Activated naive CD8-positive, alpha-beta T cell (primary cell): Measurements from ENCODE around the gene GATB.

Experiments
- H3K27ac Mint-ChIP-seq: one replicate; pipeline ENCODE4 v1.8.0; 2021; ENCODE audit warnings: mixed read lengths
- H3K27me3 Mint-ChIP-seq: one replicate; pipeline ENCODE4 v1.8.0; 2021; ENCODE audit warnings: mixed read lengths
- H3K36me3 Mint-ChIP-seq: one replicate; pipeline ENCODE4 v1.8.0; 2021; ENCODE audit warnings: mixed read lengths
- H3K4me1 Mint-ChIP-seq: one replicate; pipeline ENCODE4 v1.8.0; 2021; ENCODE audit warnings: low read depth, mixed read lengths
- H3K4me3 Mint-ChIP-seq: one replicate; pipeline ENCODE4 v1.8.0; 2021; ENCODE audit warnings: mild to moderate bottlenecking, mixed read lengths
- H3K9me3 Mint-ChIP-seq: one replicate; pipeline ENCODE4 v1.8.0; 2021; ENCODE audit warnings: low read depth, mixed read lengths

GATB gene

DNA sequence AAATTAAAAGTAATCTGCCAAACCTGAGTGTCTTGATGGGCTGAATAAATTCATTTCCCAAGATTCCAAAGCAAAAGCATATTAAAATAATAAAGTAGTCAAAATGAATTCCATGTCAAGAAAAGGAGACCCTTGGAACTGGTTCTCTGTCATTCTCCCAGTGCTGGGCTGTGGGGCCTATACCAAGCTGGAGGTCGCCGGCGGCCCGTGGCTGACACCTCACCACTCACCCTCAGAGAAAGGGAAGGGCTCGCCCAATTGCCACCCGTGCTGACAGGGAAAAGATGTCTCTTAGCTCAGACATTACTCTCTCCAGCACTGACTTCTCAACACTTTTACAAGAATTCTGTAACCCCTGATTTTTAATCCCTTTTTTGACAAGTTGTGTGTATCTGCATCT is 51.7 kb downstream of the GATB start:
- H3K9me3 Mint-ChIP-seq: no peaks in the 10 kb centered on the region
- H3K36me3 Mint-ChIP-seq: peaks cover 11% of the 10 kb centered on the region
- no peaks in the 10 kb centered on the region for H3K4me1 Mint-ChIP-seq
- no peak overlapping the region for H3K27ac Mint-ChIP-seq
- no peak overlapping the region for H3K4me3 Mint-ChIP-seq
- H3K27me3 Mint-ChIP-seq: no peaks in the 10 kb centered on the region

GRCh38 chr4:151708100-151708499 is 52.7 kb downstream of the GATB start:
- peaks cover 18% of the 10 kb centered on the region for H3K36me3 Mint-ChIP-seq
- no peaks in the 10 kb centered on the region for H3K9me3 Mint-ChIP-seq
- H3K4me1 Mint-ChIP-seq: no peaks in the 10 kb centered on the region
- no peak overlapping the region for H3K4me3 Mint-ChIP-seq
- H3K27me3 Mint-ChIP-seq: no peaks in the 10 kb centered on the region
- H3K27ac Mint-ChIP-seq: no peak overlapping the region

DNA sequence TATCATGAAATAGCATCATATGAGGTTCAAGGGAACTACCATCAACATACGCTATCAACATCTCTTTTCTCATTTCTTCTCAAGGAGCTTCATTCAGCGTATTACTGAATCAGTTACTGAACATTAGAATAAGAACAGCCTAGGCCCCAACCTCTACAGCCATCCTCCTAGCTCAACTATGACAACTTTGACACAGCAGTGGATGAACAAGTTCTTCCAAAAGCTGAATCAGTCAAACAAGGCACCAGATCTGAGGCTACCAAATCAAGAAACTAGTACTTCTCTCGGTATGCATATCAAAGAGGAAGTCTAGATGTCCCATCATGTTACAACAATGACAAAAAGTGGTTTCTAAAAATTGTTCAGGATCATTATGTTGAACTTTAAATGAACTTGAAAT is 57.4 kb downstream of the GATB start:
- no peaks in the 10 kb centered on the region for H3K27me3 Mint-ChIP-seq
- H3K9me3 Mint-ChIP-seq: no peaks in the 10 kb centered on the region
- no peak overlapping the region for H3K27ac Mint-ChIP-seq
- peaks cover 36% of the 10 kb centered on the region for H3K36me3 Mint-ChIP-seq
- H3K4me3 Mint-ChIP-seq: no peak overlapping the region
- H3K4me1 Mint-ChIP-seq: no peaks in the 10 kb centered on the region

GRCh38 chr4:151702256-151702655 is 58.6 kb downstream of the GATB start:
- H3K4me3 Mint-ChIP-seq: no peak overlapping the region
- no peaks in the 10 kb centered on the region for H3K4me1 Mint-ChIP-seq
- H3K9me3 Mint-ChIP-seq: no peaks in the 10 kb centered on the region
- H3K27ac Mint-ChIP-seq: no peak overlapping the region
- H3K36me3 Mint-ChIP-seq: peaks cover 36% of the 10 kb centered on the region
- H3K27me3 Mint-ChIP-seq: no peaks in the 10 kb centered on the region

DNA sequence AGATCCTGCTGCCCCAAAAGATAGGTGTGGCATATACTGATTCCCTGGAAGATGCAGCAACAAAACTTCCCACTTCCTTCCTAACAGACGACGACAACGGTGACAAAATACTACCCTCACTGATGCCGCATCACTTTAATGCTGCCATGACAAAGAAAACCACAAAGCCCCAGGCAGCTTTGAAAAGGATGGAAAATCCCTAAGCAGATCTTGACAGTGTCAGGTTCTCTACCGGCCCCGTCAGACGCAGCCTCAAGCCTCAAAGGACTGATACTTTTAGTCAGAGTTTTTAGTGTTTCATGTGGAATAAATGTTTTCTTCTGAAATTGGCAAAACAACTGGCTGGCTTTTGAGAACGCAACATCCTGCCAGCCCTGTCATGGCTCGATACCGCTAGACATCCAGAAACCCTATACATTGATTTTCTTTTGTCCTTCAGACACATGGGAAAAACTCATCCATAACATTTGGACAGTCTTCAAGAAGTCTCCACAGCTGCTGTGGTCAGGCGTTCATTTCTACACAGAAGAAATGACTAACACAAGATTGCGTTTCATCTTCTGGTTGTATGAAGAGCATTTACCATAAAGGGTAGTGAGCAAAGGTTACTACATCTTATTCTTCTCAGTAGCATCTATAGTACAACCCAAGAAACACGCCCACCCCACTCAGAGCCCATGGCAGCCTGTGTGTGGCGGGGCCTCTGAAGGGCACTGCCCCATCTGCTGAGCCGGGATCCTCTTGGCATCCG is 60.1 kb downstream of the GATB start:
- no peaks in the 10 kb centered on the region for H3K27me3 Mint-ChIP-seq
- no peaks in the 10 kb centered on the region for H3K4me1 Mint-ChIP-seq
- H3K27ac Mint-ChIP-seq: no peak overlapping the region
- H3K4me3 Mint-ChIP-seq: no peak overlapping the region
- peaks cover 40% of the 10 kb centered on the region for H3K36me3 Mint-ChIP-seq
- H3K9me3 Mint-ChIP-seq: no peaks in the 10 kb centered on the region

- Mint-ChIP-seq H3K36me3 (peaks cover 32% of the 10 kb centered on the region), H3K4me1 (no peaks in the 10 kb centered on the region), H3K27me3 (no peaks in the 10 kb centered on the region), H3K4me3 (no peak overlapping the region), H3K9me3 (no peaks in the 10 kb centered on the region), H3K27ac (no peak overlapping the region)
Observed at GRCh38 chr4:151698213-151698612, 62.6 kb downstream of the GATB start.

- H3K36me3 Mint-ChIP-seq: peaks cover 13% of the 10 kb centered on the region
- H3K27me3 Mint-ChIP-seq: no peaks in the 10 kb centered on the region
- no peak overlapping the region for H3K27ac Mint-ChIP-seq
- H3K4me1 Mint-ChIP-seq: no peaks in the 10 kb centered on the region
- H3K9me3 Mint-ChIP-seq: no peaks in the 10 kb centered on the region
- H3K4me3 Mint-ChIP-seq: no peak overlapping the region
Observed at GRCh38 chr4:151694961-151695720, 65.7 kb downstream of the GATB start.

DNA sequence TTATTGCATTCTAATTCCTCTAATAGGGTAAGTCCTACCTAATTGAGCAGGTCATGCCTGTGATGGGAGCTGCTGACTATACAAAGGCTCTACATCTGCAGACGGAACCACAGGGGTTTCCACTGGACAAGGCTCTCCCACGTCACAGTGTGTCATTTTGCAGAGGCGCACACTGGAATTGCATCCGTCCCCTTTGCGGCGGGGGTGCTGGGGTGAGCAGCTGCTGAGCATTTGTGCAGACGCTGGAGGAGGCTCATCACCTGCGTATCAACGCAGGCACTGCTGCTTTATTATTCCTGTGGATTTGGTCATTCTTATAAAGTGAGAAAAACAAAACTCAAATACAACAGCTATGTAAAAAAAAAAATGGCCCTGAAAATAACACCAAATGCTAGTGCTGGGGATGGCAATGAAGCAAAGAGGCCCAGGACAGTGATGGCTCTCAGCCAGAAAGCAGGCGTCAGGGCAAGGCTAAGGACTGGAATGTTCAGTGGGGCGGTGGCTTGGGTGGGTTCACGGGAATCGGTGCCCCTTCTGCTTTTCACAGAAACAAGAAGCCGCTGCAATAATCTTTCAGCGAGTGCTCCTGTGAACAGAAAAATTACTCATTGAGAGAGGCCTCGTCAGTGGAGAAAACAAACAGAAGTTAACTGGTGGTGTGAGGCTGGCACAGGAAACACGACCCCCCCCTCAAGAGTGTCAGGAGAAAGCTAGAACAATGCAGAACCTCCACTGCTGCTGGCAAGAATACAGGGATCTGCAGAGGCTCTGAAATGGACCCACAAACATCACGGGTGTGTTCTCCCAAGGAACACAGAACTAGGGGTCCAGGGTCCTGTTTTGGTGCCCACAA is 67.8 kb downstream of the GATB start:
- no peak overlapping the region for H3K27ac Mint-ChIP-seq
- H3K4me1 Mint-ChIP-seq: no peaks in the 10 kb centered on the region

DNA sequence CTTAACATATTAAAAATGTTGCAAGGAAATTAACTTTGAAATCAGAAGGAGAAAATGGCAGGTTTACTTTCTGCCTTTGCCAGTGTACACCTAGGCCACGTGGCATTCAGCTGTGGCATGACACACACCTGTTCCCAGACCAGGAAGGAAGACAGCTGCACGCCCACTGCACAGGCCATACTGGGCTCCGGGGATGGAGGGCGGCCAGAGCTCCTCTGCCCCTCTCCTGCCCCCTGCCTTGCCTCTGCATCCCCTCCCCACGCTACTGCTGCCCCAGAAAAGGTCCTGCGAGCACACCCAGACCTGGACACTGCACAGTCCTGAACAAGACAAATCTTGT is 68.4 kb downstream of the GATB start:
- Mint-ChIP-seq H3K27ac (no peak overlapping the region), H3K4me3 (no peak overlapping the region), H3K36me3 (peaks cover 13% of the 10 kb centered on the region), H3K9me3 (no peaks in the 10 kb centered on the region), H3K4me1 (no peaks in the 10 kb centered on the region), H3K27me3 (no peaks in the 10 kb centered on the region)

More for the DNA sequence above, 67.8 kb downstream of the GATB start:
- no peaks in the 10 kb centered on the region for H3K27me3 Mint-ChIP-seq
- H3K4me3 Mint-ChIP-seq: no peak overlapping the region
- H3K36me3 Mint-ChIP-seq: peaks cover 12% of the 10 kb centered on the region
- H3K9me3 Mint-ChIP-seq: no peaks in the 10 kb centered on the region

GRCh38 chr4:151691639-151692442 is 69.0 kb downstream of the GATB start:
- no peak overlapping the region for H3K4me3 Mint-ChIP-seq
- H3K9me3 Mint-ChIP-seq: no peaks in the 10 kb centered on the region
- no peaks in the 10 kb centered on the region for H3K27me3 Mint-ChIP-seq
- peaks cover 13% of the 10 kb centered on the region for H3K36me3 Mint-ChIP-seq
- H3K4me1 Mint-ChIP-seq: no peaks in the 10 kb centered on the region
- no peak overlapping the region for H3K27ac Mint-ChIP-seq

GRCh38 chr4:151690876-151691275 is 69.9 kb downstream of the GATB start:
- Mint-ChIP-seq H3K4me1 (no peaks in the 10 kb centered on the region), H3K4me3 (no peak overlapping the region), H3K9me3 (no peaks in the 10 kb centered on the region), H3K36me3 (peaks cover 14% of the 10 kb centered on the region), H3K27me3 (no peaks in the 10 kb centered on the region), H3K27ac (no peak overlapping the region)

GRCh38 chr4:151690164-151690870 is 70.5 kb downstream of the GATB start:
- Mint-ChIP-seq H3K27ac (no peak overlapping the region), H3K4me1 (no peaks in the 10 kb centered on the region), H3K36me3 (peaks cover 14% of the 10 kb centered on the region), H3K4me3 (no peak overlapping the region), H3K9me3 (no peaks in the 10 kb centered on the region), H3K27me3 (no peaks in the 10 kb centered on the region)

DNA sequence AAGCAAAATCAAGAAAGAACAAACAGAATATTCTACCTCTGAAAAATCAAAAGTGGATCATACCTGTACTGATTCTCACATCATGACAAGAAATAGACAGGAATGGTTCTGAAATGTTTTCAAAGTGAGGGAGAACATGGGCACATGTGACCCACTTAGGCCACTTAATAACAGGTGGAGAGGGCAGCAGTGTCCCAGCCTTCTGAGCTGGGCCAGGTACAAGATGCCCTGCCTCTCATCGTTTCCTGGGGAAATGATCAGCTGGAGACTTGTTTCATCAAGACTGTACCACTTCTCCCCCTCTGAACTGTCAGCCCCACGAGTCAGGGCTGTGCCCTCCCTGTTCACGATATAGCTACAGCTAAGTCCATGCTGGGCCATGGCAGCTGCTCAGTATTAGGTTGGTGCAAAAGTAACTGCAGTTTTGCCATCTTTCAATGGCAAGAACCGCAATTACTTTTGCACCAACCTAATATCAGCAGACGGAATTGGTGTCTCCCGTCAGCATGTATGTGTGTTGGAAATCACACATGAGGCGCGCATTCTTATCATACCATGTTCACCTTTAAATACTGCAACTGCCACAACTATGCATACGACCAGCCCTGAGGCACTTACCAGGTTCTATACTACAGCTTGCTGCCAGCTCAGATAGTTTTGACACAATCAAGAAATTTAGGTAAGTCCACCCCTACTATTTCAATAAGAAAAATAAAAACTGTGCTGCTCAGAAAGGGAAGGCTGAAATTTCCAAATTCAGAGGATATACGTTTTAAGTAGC is 71.4 kb downstream of the GATB start:
- no peak overlapping the region for H3K27ac Mint-ChIP-seq
- peaks cover 14% of the 10 kb centered on the region for H3K36me3 Mint-ChIP-seq
- H3K9me3 Mint-ChIP-seq: no peaks in the 10 kb centered on the region
- no peaks in the 10 kb centered on the region for H3K27me3 Mint-ChIP-seq
- no peak overlapping the region for H3K4me3 Mint-ChIP-seq
- H3K4me1 Mint-ChIP-seq: no peaks in the 10 kb centered on the region

DNA sequence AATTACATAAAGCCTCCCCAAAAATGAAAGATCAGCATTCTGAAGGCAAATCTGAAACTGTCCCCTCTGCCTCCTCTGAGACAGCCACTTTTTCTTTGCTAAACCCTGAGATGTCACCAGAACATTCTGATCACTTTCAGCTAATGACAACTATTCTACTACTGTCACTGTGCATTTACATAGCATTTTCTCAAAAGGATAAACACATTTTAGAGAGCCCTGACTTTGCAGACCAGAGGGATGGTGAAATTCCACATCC is 72.1 kb downstream of the GATB start:
- Mint-ChIP-seq H3K4me1 (no peaks in the 10 kb centered on the region), H3K9me3 (no peaks in the 10 kb centered on the region), H3K36me3 (peaks cover 14% of the 10 kb centered on the region), H3K4me3 (no peak overlapping the region), H3K27me3 (no peaks in the 10 kb centered on the region), H3K27ac (no peak overlapping the region)
